Left ventricle myocardium inferior (tissue), 1 donor: ENCODE data around the gene GPN3. TPM values are rescaled to one million over a fixed set of nuclear protein-coding genes. Genes with fewer than 3 reads are reported as not detected.
A peak's percentile ranks its signal among the peaks of the same experiment; 100 is the strongest.
"Not testable (repeated sequence)": the region's sequence is repeated elsewhere in the genome, so short reads cannot be mapped to it uniquely, and the experiment has no call there.

Experiments
- DNase-seq: peaks from one replicate; pipeline ENCODE4 v3.0.0-alpha.2; 2020
- H3K27ac ChIP-seq: fragments of 200-600 bp; replicated peaks from 2 replicates; pipeline ENCODE4 v1.8.0; 2021
- H3K27me3 ChIP-seq: fragments of 200-600 bp; 2 replicates; pipeline ENCODE4 v1.8.0; 2021; ENCODE audit warnings: low read depth
- H3K36me3 ChIP-seq: fragments of 200-600 bp; 2 replicates; pipeline ENCODE4 v1.8.0; 2021
- H3K4me1 ChIP-seq: fragments of 200-600 bp; 2 replicates; pipeline ENCODE4 v1.8.0; 2021
- H3K4me3 ChIP-seq: fragments of 200-600 bp; 2 replicates; pipeline ENCODE4 v1.8.0; 2021; ENCODE audit warnings: mild to moderate bottlenecking, moderate library complexity
- H3K9me3 ChIP-seq: fragments of 200-600 bp; replicated peaks from 2 replicates; pipeline ENCODE4 v1.8.0; 2021
- CTCF ChIP-seq: fragments of 200-600 bp; IDR thresholded peaks from 2 replicates; pipeline ENCODE4 v1.8.0; 2021; ENCODE audit warnings: antibody characterized with exemption, mild to moderate bottlenecking, borderline replicate concordance
- intact Hi-C: fragments of 100-400 bp; cut with micrococcal nuclease; formaldehyde crosslinking; loops from one replicate; pipeline ENCODE4 v1.11.0; 2022
- total RNA-seq: library from RNA; stranded (reverse); fragmentation: NEBNext Ultra II Directional; extraction: Animal tissue kit (Norgen Biotek cat#: 25700); gene quantifications from one replicate; pipeline ENCODE4 v1.2.1, GENCODE V29; 2021
- donor health status: DM: no; HTN: yes; CAD: no; lungs with severe emphysema.

The GPN3 gene
- total RNA-seq, 1 donor from 2014 or later: 29.3 TPM

- peaks cover 14% of the 10 kb centered on the region for H3K36me3 ChIP-seq
- H3K4me3 ChIP-seq, H3K9me3 ChIP-seq, H3K27ac ChIP-seq, intact Hi-C loops, DNase-seq: not testable (repeated sequence)
- H3K27me3 ChIP-seq: peaks cover 11% of the 10 kb centered on the region
- H3K4me1 ChIP-seq: peaks cover 30% of the 10 kb centered on the region
Measured at GRCh38 chr12:110405126-110405662, 62.9 kb downstream of the GPN3 start.

- Histone ChIP-seq H3K4me1 (peaks cover 31% of the 10 kb centered on the region), H3K9me3 (no peaks in the 10 kb centered on the region), H3K36me3 (peaks cover 19% of the 10 kb centered on the region), H3K27ac (peak overlapping the region; percentile 97), H3K4me3 (peak overlapping the region; percentile 98), H3K27me3 (peaks cover 11% of the 10 kb centered on the region)
- intact Hi-C loops: no loop called here
- peak; percentile 76 for DNase-seq
- TF ChIP-seq CTCF: no peak
Measured at GRCh38 chr12:110403976-110404682, 63.9 kb downstream of the GPN3 start.

DNA sequence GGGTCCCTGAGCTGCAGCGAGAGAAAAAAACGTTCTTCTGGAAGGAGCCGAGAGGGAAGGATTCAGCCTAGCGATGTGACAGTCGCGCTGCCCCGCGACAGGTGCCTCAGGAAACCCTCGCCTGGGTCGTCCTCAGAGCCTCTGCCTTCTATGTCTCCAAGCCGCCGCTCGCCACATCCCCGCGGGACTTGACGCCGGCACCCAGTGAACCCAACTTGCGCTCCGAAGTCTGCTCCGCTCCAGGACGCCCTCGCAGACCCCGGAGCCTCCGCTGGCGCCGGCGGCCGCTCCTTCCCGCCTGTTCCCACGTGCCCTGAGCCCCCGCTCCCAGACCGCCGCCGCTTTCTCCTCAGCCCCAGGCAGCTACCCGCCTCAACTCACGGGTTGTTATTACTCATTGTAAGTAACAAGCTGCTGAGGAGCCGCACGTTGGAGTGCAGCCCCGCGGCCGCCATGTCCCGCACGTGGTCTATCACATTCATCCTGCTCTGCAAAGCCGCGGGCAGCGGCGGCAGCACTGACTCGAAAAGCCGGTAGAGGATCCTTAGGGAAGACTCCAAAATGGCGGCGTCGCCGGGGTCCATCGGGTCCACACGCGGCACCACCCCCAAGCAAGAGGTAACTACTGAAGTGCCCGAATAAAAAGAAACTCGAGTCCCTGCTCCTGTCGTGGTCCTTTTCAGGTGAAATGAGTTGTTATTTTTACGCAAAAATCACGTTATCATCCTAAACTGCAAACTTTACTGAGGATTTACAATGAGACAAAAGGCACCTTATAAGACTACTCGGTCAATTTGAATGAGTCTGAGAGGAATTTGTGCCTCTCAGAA, 64.7 kb downstream of the GPN3 start, which contains the start of gene ANAPC7:
TSS of gene ANAPC7 (minus strand) at position 563 of the 830 bp plus-strand sequence. CDS start at position 482, 81 bp downstream.
- intact Hi-C loops: no loop called here

More for the DNA sequence above, 64.7 kb downstream of the GPN3 start, which contains the start of gene ANAPC7:
- Histone ChIP-seq H3K27me3 (peaks cover 5% of the 10 kb centered on the region), H3K4me1 (peaks cover 31% of the 10 kb centered on the region), H3K36me3 (peaks cover 19% of the 10 kb centered on the region), H3K9me3 (no peaks in the 10 kb centered on the region), H3K27ac (peak within 1 kb of the TSS; percentile 97), H3K4me3 (peak within 1 kb of the TSS; percentile 98)
- TF ChIP-seq CTCF: peak; percentile 12
- DNase-seq: peak; percentile 90

Other genes starting within 250 kb of the GPN3 start
- 1,955 TPM for gene ATP2A2, start 187.0 kb downstream of the GPN3 start, total RNA-seq
- 32.0 TPM for gene ANAPC7, start 64.5 kb downstream of the GPN3 start, total RNA-seq
- gene ARPC3, start 17.9 kb downstream of the GPN3 start, total RNA-seq: 84.5 TPM
- 4.2 TPM for gene FAM216A, start 588 bp upstream of the GPN3 start, total RNA-seq
- gene VPS29, start 33.9 kb upstream of the GPN3 start, total RNA-seq: 91.1 TPM
- gene RAD9B, start 34.1 kb upstream of the GPN3 start, total RNA-seq: 0.63 TPM
- 103 TPM for gene PPTC7, start 115.1 kb upstream of the GPN3 start, total RNA-seq
- 21.6 TPM for gene TCTN1, start 145.9 kb upstream of the GPN3 start, total RNA-seq
- 11.5 TPM for gene HVCN1, start 220.9 kb upstream of the GPN3 start, total RNA-seq